HEK293T (cell line): Measurements from ENCODE around the gene PAX2.

Experiments
- CTCF ChIA-PET: fragments of 350-600 bp; formaldehyde crosslinking; extraction: SDS; loops from one replicate; lab custom pipeline; 2021; ENCODE audit warnings: antibody characterized with exemption, inconsistent platforms; lab: Yijun Ruan, JAX
- POLR2A ChIA-PET: fragments of 350-600 bp; formaldehyde crosslinking; extraction: SDS; loops from one replicate; lab custom pipeline; 2020; ENCODE audit warnings: antibody characterized with exemption, inconsistent platforms; lab: Yijun Ruan, JAX
- DNase-seq: peaks from one replicate; pipeline ENCODE4 v3.0.0; 2012; ENCODE audit warnings: mixed read lengths; ENCODE audit errors: extremely low spot score
- ARNT ChIP-seq: fragments of 450-650 bp; IDR thresholded peaks from 2 replicates; pipeline ENCODE4 v1.6.1; 2017; ENCODE audit warnings: mild to moderate bottlenecking
- BHLHE40 ChIP-seq: fragments of 450-650 bp; IDR thresholded peaks from 2 replicates; pipeline ENCODE4 v1.6.1; 2016; ENCODE audit warnings: mild to moderate bottlenecking, moderate library complexity, borderline replicate concordance
- CTBP1 ChIP-seq: fragments of 450-650 bp; IDR thresholded peaks from 2 replicates; pipeline ENCODE4 v1.6.1; 2016; ENCODE audit warnings: borderline replicate concordance
- ELF4 ChIP-seq: fragments of 450-650 bp; IDR thresholded peaks from 2 replicates; pipeline ENCODE4 v1.6.1; 2017; ENCODE audit warnings: antibody characterized with exemption
- FOXA1 ChIP-seq: fragments of 450-650 bp; IDR thresholded peaks from 2 replicates; pipeline ENCODE4 v1.6.1; 2016; ENCODE audit warnings: mild to moderate bottlenecking
- FOXK2 ChIP-seq: fragments of 450-650 bp; IDR thresholded peaks from 2 replicates; pipeline ENCODE4 v1.6.1; 2016; ENCODE audit warnings: mild to moderate bottlenecking
- FOXM1 ChIP-seq: fragments of 450-650 bp; IDR thresholded peaks from 2 replicates; pipeline ENCODE4 v1.6.1; 2017; ENCODE audit warnings: mild to moderate bottlenecking, borderline replicate concordance
- HDGF ChIP-seq: fragments of 450-650 bp; IDR thresholded peaks from 2 replicates; pipeline ENCODE4 v1.6.1; 2017; ENCODE audit warnings: antibody characterized with exemption, borderline replicate concordance
- L3MBTL2 ChIP-seq: fragments of 450-650 bp; conservative IDR thresholded peaks from 2 replicates; pipeline ENCODE4 v1.6.1; 2016; ENCODE audit warnings: mild to moderate bottlenecking
- LEF1 ChIP-seq: fragments of 450-650 bp; IDR thresholded peaks from 2 replicates; pipeline ENCODE4 v1.6.1; 2017; ENCODE audit warnings: mild to moderate bottlenecking, borderline replicate concordance
- NFRKB ChIP-seq: fragments of 450-650 bp; IDR thresholded peaks from 2 replicates; pipeline ENCODE4 v1.6.1; 2016; ENCODE audit warnings: mild to moderate bottlenecking, moderate library complexity
- PKNOX1 ChIP-seq: fragments of 450-650 bp; IDR thresholded peaks from 2 replicates; pipeline ENCODE4 v1.6.1; 2016
- SP1 ChIP-seq: fragments of 450-650 bp; IDR thresholded peaks from 2 replicates; pipeline ENCODE4 v1.6.1; 2017
- SUZ12 ChIP-seq: fragments of 450-650 bp; IDR thresholded peaks from 2 replicates; pipeline ENCODE4 v1.6.1; 2016; ENCODE audit warnings: mild to moderate bottlenecking
- TARDBP ChIP-seq: fragments of 450-650 bp; IDR thresholded peaks from 2 replicates; pipeline ENCODE4 v1.6.1; 2016
- ZNF384 ChIP-seq: fragments of 450-650 bp; IDR thresholded peaks from 2 replicates; pipeline ENCODE4 v1.6.1; 2016

PAX2 gene

GRCh38 chr10:100727808-100728207, 17.6 kb upstream of the PAX2 start:
- DNase-seq = no peak
- POLR2A ChIA-PET = no interaction called here
- CTCF ChIA-PET = interaction anchor here (2.3 to 2.8 kb wide), 2 partner anchors 16 to 151 kb away, joined by 12 to 22 read pairs; partner anchors contain the start of gene PAX2
- TF ChIP-seq PKNOX1 = no peak
- TF ChIP-seq BHLHE40 = no peak
- TF ChIP-seq NFRKB = no peak
- no peak for TF ChIP-seq SP1
- TF ChIP-seq FOXA1 = no peak
- TF ChIP-seq HDGF = no peak
- TF ChIP-seq CTBP1 = no peak
- TF ChIP-seq ELF4 = no peak
- TF ChIP-seq ARNT = no peak
- no peak for TF ChIP-seq L3MBTL2
- TF ChIP-seq TARDBP = no peak
- TF ChIP-seq ZNF384 = no peak
- TF ChIP-seq FOXK2 = no peak

- peak; percentile 79 for DNase-seq
- ChIA-PET CTCF (interaction anchor here (0.6 to 2.8 kb wide), 7 partner anchors 15 to 159 kb away, joined by 3 to 22 read pairs (median 5); partner anchors contain the start of gene PAX2), POLR2A (no interaction called here)
- TF ChIP-seq PKNOX1 (no peak), SUZ12 (no peak), TARDBP (no peak)
These were observed 16.2 kb upstream of the PAX2 start for GRCh38 chr10:100728928-100729861.

GRCh38 chr10:100729862-100730724, 15.3 kb upstream of the PAX2 start:
- no peak for TF ChIP-seq HDGF
- peak; percentile 3; the same call in 1 of the 2 replicates for TF ChIP-seq PKNOX1
- CTCF ChIA-PET = interaction anchor here (0.6 to 2.8 kb wide), 7 partner anchors 14 to 160 kb away, joined by 3 to 22 read pairs (median 5); partner anchors contain the start of gene PAX2
- peak; percentile 58 for DNase-seq
- POLR2A ChIA-PET = no interaction called here

- DNase-seq = no peak
- TF ChIP-seq FOXM1 (no peak), PKNOX1 (no peak), FOXK2 (no peak), SP1 (no peak), L3MBTL2 (no peak), SUZ12 (no peak), BHLHE40 (no peak), CTBP1 (no peak), ELF4 (no peak), LEF1 (no peak), FOXA1 (no peak), ARNT (no peak), HDGF (no peak), TARDBP (no peak), ZNF384 (no peak), NFRKB (no peak)
- ChIA-PET POLR2A (no interaction called here), CTCF (interaction anchor here (0.6 kb wide), 1 partner anchor 103 kb away, joined by 6 read pairs; no protein-coding TSS in a partner anchor)
These were observed 14.5 kb upstream of the PAX2 start for GRCh38 chr10:100730725-100731406.
